H1 (cell line): ENCODE data around the gene LMO2. TPM values are rescaled to one million over a fixed set of nuclear protein-coding genes. Genes with fewer than 3 reads are reported as not detected.

Source experiments
- CTCF ChIA-PET: fragments of 300-600 bp; sonication (Branson Sonifier 250); formaldehyde crosslinking; loops from one replicate; lab custom pipeline; 2021; ENCODE audit not compliant: partially characterized antibody; lab: Charles Lee
- POLR2A ChIA-PET: fragments of 300-600 bp; sonication (Branson Sonifier 250); formaldehyde crosslinking; loops from one replicate; lab custom pipeline; 2021; ENCODE audit warnings: inconsistent platforms; ENCODE audit not compliant: partially characterized antibody; lab: Charles Lee
- DNase-seq, 2 experiments: peaks; one replicate each; pipeline versions ENCODE4 v3.0.0 to v3.0.0-alpha.2; 2010 to 2022; ENCODE audit warnings: low spot score in 2 of 2, low read depth in 1 of 2, mixed read lengths in 1 of 2
- FAIRE-seq: peaks from 2 replicates; lab custom pipeline; 2011; peaks lifted over from hg19 to GRCh38; lab: Jason Lieb, UNC
- H2AFZ ChIP-seq: 2 replicates; pipeline ENCODE4 v1.8.1; 2012; ENCODE audit warnings: low read length, inconsistent platforms
- H2AK5ac ChIP-seq: 2 replicates; pipeline ENCODE4 v1.6.1; 2013; ENCODE audit warnings: low read depth, low read length
- H2BK120ac ChIP-seq: replicated peaks from 2 replicates; pipeline ENCODE3; 2013; ENCODE audit warnings: low read depth, low read length, inconsistent platforms
- H2BK12ac ChIP-seq: 2 replicates; pipeline ENCODE4 v1.6.1; 2013; ENCODE audit warnings: low read depth, low read length
- H2BK15ac ChIP-seq: 2 replicates; pipeline ENCODE4 v1.6.1; 2013; ENCODE audit warnings: low read length
- H2BK20ac ChIP-seq: 2 replicates; pipeline ENCODE4 v1.6.1; 2013; ENCODE audit warnings: low read length
- H2BK5ac ChIP-seq: 2 replicates; pipeline ENCODE4 v1.6.1; 2013; ENCODE audit warnings: low read depth, low read length
- H3K14ac ChIP-seq: 2 replicates; pipeline ENCODE4 v1.6.1; 2013; ENCODE audit warnings: inconsistent platforms; ENCODE audit not compliant: insufficient read length
- H3K18ac ChIP-seq: 2 replicates; pipeline ENCODE4 v1.6.1; 2013; ENCODE audit warnings: low read length; ENCODE audit errors: extremely low read depth
- H3K23ac ChIP-seq: 2 replicates; pipeline ENCODE4 v1.6.1; 2013; ENCODE audit warnings: inconsistent platforms; ENCODE audit not compliant: insufficient read length
- H3K23me2 ChIP-seq: 2 replicates; pipeline ENCODE4 v1.6.1; 2013; ENCODE audit warnings: low read depth, low read length
- H3K27ac ChIP-seq: 2 replicates; pipeline ENCODE4 v1.6.1; 2011; ENCODE audit warnings: low read depth, low read length, inconsistent platforms
- H3K27me3 ChIP-seq, 4 experiments: replicated peaks in 1 of 4; 1 replicate in 1 of 4; 2 replicates in 3 of 4; pipeline versions ENCODE4 v1.6.1 to v1.8.1; 2011 to 2013; ENCODE audit warnings: low read length in 3 of 4, mild to moderate bottlenecking in 3 of 4, inconsistent platforms in 2 of 4, mixed read lengths in 2 of 4, moderate library complexity in 1 of 4; ENCODE audit not compliant: control insufficient read depth in 3 of 4, insufficient read depth in 3 of 4; ENCODE audit errors: extremely low read depth in 1 of 4
- H3K36me3 ChIP-seq, 4 experiments: 2 replicates each; pipeline versions ENCODE4 v1.6.1 to v1.8.1; 2011 to 2013; ENCODE audit warnings: mild to moderate bottlenecking in 4 of 4, low read length in 3 of 4, moderate library complexity in 2 of 4, control low read depth in 1 of 4, inconsistent platforms in 1 of 4; ENCODE audit not compliant: insufficient read depth in 4 of 4, control insufficient read depth in 2 of 4
- H3K4ac ChIP-seq: replicated peaks from 2 replicates; pipeline ENCODE3; 2013; ENCODE audit warnings: low read length, low read depth, mixed read lengths, inconsistent platforms; ENCODE audit not compliant: insufficient read length
- H3K4me1 ChIP-seq, 4 experiments: replicated peaks in 1 of 4; 1 replicate in 1 of 4; 2 replicates in 3 of 4; pipeline versions ENCODE4 v1.6.1 to v1.8.1; 2011 to 2013; ENCODE audit warnings: low read length in 3 of 4, inconsistent platforms in 2 of 4, mixed read lengths in 1 of 4; ENCODE audit not compliant: insufficient read depth in 4 of 4, control insufficient read depth in 3 of 4
- H3K4me2 ChIP-seq, 2 experiments: 2 replicates each; pipeline versions ENCODE4 v1.6.1 to v1.8.1; 2011 to 2013; ENCODE audit warnings: low read depth in 2 of 2, low read length in 2 of 2, control low read depth in 1 of 2, inconsistent platforms in 1 of 2, mild to moderate bottlenecking in 1 of 2; ENCODE audit not compliant: insufficient read depth in 1 of 2
- H3K4me3 ChIP-seq, 4 experiments: fragments of 200-600, 300-600 bp in 1 of 4; sonication (generic), shearing (Covaris generic), sonication (Bioruptor Twin) in 1 of 4; 2 replicates each; pipeline versions ENCODE4 v1.5.1 to v1.8.1; 2011 to 2016; ENCODE audit warnings: low read length in 4 of 4, low read depth in 3 of 4, control low read depth in 2 of 4, inconsistent platforms in 2 of 4, mild to moderate bottlenecking in 2 of 4, mixed read lengths in 1 of 4, moderate library complexity in 1 of 4; ENCODE audit not compliant: insufficient read depth in 2 of 4; ENCODE audit errors: extremely low read depth in 1 of 4
- H3K56ac ChIP-seq: replicated peaks from 2 replicates; pipeline ENCODE3; 2013; ENCODE audit warnings: low read depth, mild to moderate bottlenecking, mixed read lengths, low read length, inconsistent platforms; ENCODE audit not compliant: insufficient read length
- H3K79me1 ChIP-seq: 2 replicates; pipeline ENCODE4 v1.6.1; 2013; ENCODE audit warnings: low read depth, low read length, control low read depth
- H3K79me2 ChIP-seq, 2 experiments: 2 replicates each; pipeline versions ENCODE4 v1.6.1 to v1.8.1; 2012 to 2013; ENCODE audit warnings: low read length in 2 of 2, mild to moderate bottlenecking in 2 of 2, inconsistent platforms in 1 of 2; ENCODE audit not compliant: insufficient read depth in 2 of 2, control insufficient read depth in 1 of 2
- H3K9ac ChIP-seq, 4 experiments: replicated peaks in 1 of 4; 1 replicate in 1 of 4; 2 replicates in 3 of 4; pipeline versions ENCODE4 v1.6.1 to v1.8.1; 2011 to 2013; ENCODE audit warnings: low read depth in 3 of 4, low read length in 3 of 4, control low read depth in 2 of 4, mild to moderate bottlenecking in 2 of 4, moderate library complexity in 2 of 4, inconsistent platforms in 1 of 4; ENCODE audit errors: extremely low read depth in 1 of 4
- H3K9me3 ChIP-seq, 2 experiments: 2 replicates each; pipeline versions ENCODE4 v1.6.1 to v1.8.1; 2012 to 2013; ENCODE audit warnings: mild to moderate bottlenecking in 2 of 2, moderate library complexity in 2 of 2, control low read depth in 1 of 2, inconsistent platforms in 1 of 2, low read depth in 1 of 2, low read length in 1 of 2, mixed read lengths in 1 of 2; ENCODE audit not compliant: insufficient read depth in 2 of 2
- H4K20me1 ChIP-seq, 2 experiments: replicated peaks in 1 of 2; 2 replicates each; pipeline versions ENCODE3 to v1.8.1; 2011 to 2013; ENCODE audit warnings: inconsistent platforms in 2 of 2, low read length in 2 of 2, mild to moderate bottlenecking in 1 of 2; ENCODE audit not compliant: insufficient read depth in 2 of 2, control insufficient read depth in 1 of 2
- H4K5ac ChIP-seq: 2 replicates; pipeline ENCODE4 v1.6.1; 2013; ENCODE audit warnings: low read length, low read depth, mixed read lengths, inconsistent platforms; ENCODE audit not compliant: insufficient read length
- H4K8ac ChIP-seq: 2 replicates; pipeline ENCODE4 v1.8.0; 2013; ENCODE audit warnings: mild to moderate bottlenecking, moderate library complexity, low read length, inconsistent platforms; ENCODE audit not compliant: insufficient read depth; ENCODE audit errors: extremely low read depth
- H4K91ac ChIP-seq: replicated peaks from 2 replicates; pipeline ENCODE3; 2013; ENCODE audit warnings: low read length, mixed read lengths, inconsistent platforms; ENCODE audit not compliant: insufficient read length
- CTBP2 ChIP-seq: IDR thresholded peaks from 2 replicates; pipeline ENCODE4 v1.7.0; 2011; ENCODE audit warnings: borderline replicate concordance, mild to moderate bottlenecking, moderate library complexity, mixed read lengths, low read length; ENCODE audit not compliant: insufficient read depth, insufficient read length
- KDM4A ChIP-seq: IDR thresholded peaks from one replicate; pipeline ENCODE4 v1.7.1; 2012; ENCODE audit warnings: low read depth, mild to moderate bottlenecking, moderate library complexity, low read length, inconsistent platforms; ENCODE audit not compliant: severe bottlenecking
- NANOG ChIP-seq: IDR thresholded peaks from 2 replicates; pipeline ENCODE4 v1.6.1; 2011; ENCODE audit warnings: low read length, low read depth, mild to moderate bottlenecking, inconsistent platforms; ENCODE audit not compliant: insufficient read depth, poor library complexity, severe bottlenecking
- POLR2A ChIP-seq, 2 experiments: IDR thresholded peaks; 1 replicate in 1 of 2; 2 replicates in 1 of 2; pipeline ENCODE4 v1.6.1; 2011; ENCODE audit warnings: low read depth in 2 of 2, low read length in 2 of 2, mild to moderate bottlenecking in 2 of 2; ENCODE audit errors: control extremely low read depth in 1 of 2
- USF2 ChIP-seq: IDR thresholded peaks from 2 replicates; pipeline ENCODE4 v1.6.1; 2011; ENCODE audit warnings: low read length, improper control_type of control experiment
- polyA plus RNA-seq, 7 experiments: library from polyadenylated mRNA; depleted of rRNA in 3 of 7; stranded (reverse) in 5 of 7; unstranded in 2 of 7; fragments of >200 nt in 5 of 7; fragments of 200-250 nt in 2 of 7; gene quantifications; 1 replicate in 5 of 7; 2 replicates in 1 of 7; 4 replicates in 1 of 7; pipeline versions ENCODE4 v1.2.1 to v1.2.3, GENCODE V29; 2011 to 2013; ENCODE audit warnings: missing spikeins in 2 of 7, mixed read lengths in 2 of 7
- total RNA-seq: library from RNA; stranded (reverse); fragmentation: NEBNext Ultra II Directional; extraction: Animal tissue kit (Norgen Biotek cat#: 25700); gene quantifications from 2 replicates; pipeline ENCODE4 v1.2.1, GENCODE V29; 2021

Gene LMO2
- total and polyA plus RNA-seq, 2 of the 8 experiments (the other 6 are each of a cell fraction or from before 2014, with no cell fraction given): 1.6 to 2.7 TPM

DNA sequence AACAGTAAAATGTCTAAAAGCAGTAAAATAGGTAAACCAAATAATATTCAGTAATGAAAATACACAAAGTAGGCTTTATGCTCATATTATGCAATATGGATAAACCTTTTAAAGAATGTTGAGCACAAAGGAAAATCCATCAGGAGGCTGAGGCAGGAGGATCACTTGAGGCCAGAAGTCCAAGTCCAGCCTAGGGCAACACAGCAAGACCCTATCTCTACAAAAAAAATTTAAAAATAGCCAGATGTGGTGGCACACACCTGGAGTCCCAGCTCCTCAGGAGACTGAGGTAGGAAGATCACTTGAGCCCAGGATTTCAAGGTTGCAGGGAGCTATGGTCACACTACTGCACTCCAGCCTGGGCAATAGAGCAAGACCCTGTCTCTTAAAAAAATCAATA lies 17.7 kb upstream of the LMO2 start:
- H2AFZ ChIP-seq: no peak overlapping the region
- no peak overlapping the region for H4K91ac ChIP-seq
- no peak overlapping the region for H3K4ac ChIP-seq
- H4K20me1 ChIP-seq: no peaks in the 10 kb centered on the region
- no peak overlapping the region for H2BK20ac ChIP-seq
- CTCF ChIA-PET: interaction anchor here (1.1 to 1.2 kb wide), 2 partner anchors 62 to 82 kb away, joined by 3 read pairs; no protein-coding TSS in a partner anchor
- no peak for TF ChIP-seq KDM4A
- TF ChIP-seq USF2: no peak
- TF ChIP-seq CTBP2: no peak
- TF ChIP-seq NANOG: no peak
- no peak for TF ChIP-seq POLR2A (IDR thresholded peaks at IDR 0.05; ENCODE audit: control extremely low read depth in 1 of 2, low read depth in 2 of 2, low read length in 2 of 2)
- H4K5ac ChIP-seq: no peak overlapping the region
- H3K9me3 ChIP-seq: peaks cover 0 to 4% of the 10 kb centered on the region in 2 experiments; a peak in 1 of 4 replicates
- no peak overlapping the region for H3K23ac ChIP-seq
- no peak overlapping the region for H2BK12ac ChIP-seq
- H3K79me2 ChIP-seq: no peaks in the 10 kb centered on the region
- no peak overlapping the region for H2BK5ac ChIP-seq
- H3K18ac ChIP-seq: no peak overlapping the region
- no peak overlapping the region for H3K56ac ChIP-seq
- no peak overlapping the region for H2BK120ac ChIP-seq
- no peak overlapping the region for H4K8ac ChIP-seq
- POLR2A ChIA-PET: no interaction called here
- no peak for FAIRE-seq
- H3K36me3 ChIP-seq: no peaks in the 10 kb centered on the region
- no peaks in the 10 kb centered on the region for H3K23me2 ChIP-seq
- DNase-seq: no peak
- no peak overlapping the region for H3K4me2 ChIP-seq
- no peaks in the 10 kb centered on the region for H3K79me1 ChIP-seq
- no peak overlapping the region for H2AK5ac ChIP-seq
- no peak overlapping the region for H3K14ac ChIP-seq
- peaks cover 0 to 5% (median 0%) of the 10 kb centered on the region in 4 experiments; a peak in 1 of 7 replicates for H3K4me1 ChIP-seq
- no peak overlapping the region for H2BK15ac ChIP-seq
- no peak overlapping the region for H3K4me3 ChIP-seq
- H3K27ac ChIP-seq: no peak overlapping the region
- no peak overlapping the region for H3K9ac ChIP-seq
- no peaks in the 10 kb centered on the region for H3K27me3 ChIP-seq
